T follicular helper cell (primary cell): ENCODE data around the gene SUCLG2.

Source experiments
- DNase-seq: peaks from one replicate; pipeline ENCODE4 v3.0.0-alpha.2; 2020; ENCODE audit warnings: low read depth

Gene SUCLG2

DNA sequence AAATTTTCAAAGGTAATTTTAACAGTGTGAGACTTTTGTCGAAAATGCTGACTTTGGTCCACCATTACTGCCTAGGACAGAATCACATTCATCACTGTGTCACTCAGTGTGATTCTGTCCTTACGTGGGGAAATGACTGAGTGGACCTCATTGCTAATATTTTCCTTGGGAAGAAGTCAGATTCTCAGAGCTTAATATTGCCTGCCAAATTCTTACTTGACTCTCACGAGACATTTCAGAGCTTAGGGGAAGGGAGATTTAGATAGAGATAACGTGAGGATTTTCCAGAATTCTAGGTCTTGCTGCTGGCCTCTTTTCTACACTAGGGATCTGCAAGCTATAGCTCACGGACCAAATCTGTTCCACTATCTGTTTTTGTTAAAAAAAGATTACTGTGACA is 270.4 kb downstream of the SUCLG2 start:
- DNase-seq = no peak

DNA sequence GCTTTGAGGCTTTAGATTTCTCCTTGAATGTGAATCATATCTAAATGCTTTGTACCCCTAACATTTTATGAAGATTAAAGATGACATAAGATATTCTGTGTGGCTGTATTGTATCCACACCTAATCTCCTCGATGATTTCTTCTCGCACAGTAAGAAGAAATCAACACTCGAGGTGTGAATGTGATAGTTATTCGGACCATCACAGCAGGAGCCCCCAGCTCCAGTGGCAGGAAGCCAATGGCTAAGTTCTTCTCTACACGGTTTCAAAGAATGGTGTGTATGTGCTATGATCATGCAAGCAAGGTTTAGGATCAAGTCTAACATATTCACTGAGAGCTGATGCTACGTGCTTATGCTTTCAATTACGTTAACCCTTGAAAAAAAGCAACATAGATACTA is 271.0 kb downstream of the SUCLG2 start:
- no peak for DNase-seq

DNA sequence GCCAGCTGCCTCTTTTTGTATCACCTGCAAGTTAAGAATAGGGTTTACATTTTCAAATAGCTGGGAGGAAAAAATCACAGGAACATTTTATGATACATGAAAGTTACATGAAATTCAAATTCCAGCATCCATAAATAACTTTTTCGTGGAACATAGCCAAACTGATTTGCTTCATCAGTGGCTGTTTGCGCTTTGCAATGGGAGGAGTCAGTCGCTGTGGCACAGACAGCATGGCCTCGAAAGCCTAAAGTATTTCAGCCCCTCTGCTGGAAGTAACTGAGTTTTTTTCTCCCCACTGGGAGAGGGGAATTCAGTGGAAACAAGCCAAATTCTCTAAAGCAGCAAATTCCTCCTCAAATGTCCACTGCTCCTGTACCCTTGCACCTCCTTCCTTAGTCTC is 271.9 kb downstream of the SUCLG2 start:
- no peak for DNase-seq

DNA sequence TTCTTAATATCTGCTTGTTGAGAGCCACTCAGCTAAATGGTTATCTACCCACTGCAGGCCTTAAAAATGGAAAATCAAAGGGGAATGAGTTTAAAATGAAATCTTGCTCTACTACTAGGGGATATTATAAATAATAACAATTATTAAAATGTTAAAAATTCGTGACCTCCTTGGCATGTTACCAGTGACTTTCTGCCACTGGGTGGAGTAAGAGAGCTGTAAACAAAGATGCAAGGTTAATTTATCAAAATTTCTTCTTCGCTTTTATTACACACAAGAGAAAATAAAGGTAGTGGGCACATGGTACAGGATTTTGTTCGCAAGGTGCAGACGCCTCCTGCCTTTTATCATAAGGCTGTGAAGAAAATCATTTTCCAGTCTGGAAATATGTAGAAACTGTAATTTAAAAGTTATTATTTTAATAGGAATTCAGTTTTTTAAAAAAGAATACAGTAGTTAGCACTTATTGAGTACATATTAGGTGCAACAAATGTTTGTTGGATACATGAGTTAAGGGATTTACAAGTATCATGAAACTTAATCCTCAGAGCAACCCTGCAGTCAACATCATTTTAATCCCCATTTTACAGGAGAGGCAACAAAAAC is 272.6 kb downstream of the SUCLG2 start:
- no peak for DNase-seq

DNA sequence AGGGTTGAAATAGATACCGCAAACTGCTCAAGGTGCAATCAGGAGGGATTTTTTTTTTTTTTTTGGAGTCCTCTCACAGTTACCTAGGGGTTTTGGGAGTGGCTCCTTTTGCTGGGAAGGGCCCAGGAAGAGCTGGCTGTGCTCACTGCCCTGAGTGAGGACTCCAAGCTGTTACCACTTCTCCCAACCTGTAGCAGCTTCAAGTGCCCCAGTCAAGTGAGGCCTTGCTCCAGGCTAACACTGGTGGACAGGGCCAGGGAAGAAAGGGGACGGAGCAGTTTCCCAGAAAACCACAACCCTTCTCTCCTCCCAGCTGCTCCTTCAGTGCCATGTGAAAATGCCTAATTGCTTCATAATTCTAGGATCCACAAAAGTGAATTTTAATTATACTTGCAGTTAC is 274.3 kb downstream of the SUCLG2 start:
- no peak for DNase-seq

DNA sequence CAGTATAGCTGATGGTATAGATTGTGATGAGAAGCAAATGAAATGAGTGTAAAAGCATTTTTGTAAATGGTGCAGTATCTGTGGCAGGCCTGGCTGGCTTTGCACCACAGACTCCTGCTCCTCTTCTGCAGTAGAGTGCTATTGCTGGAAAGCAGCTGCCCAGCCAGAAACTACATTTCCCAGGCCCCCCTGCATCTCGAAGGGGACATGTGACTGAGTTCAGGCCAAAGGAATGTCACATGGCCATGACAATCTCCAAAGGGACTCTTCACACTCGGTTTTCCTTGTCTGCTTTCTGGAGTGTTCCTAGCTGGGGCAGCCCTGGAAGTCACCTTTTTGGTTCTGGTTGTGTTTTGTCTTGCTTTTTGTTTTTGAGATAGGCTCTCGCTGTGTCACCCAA is 277.1 kb downstream of the SUCLG2 start:
- no peak for DNase-seq

DNA sequence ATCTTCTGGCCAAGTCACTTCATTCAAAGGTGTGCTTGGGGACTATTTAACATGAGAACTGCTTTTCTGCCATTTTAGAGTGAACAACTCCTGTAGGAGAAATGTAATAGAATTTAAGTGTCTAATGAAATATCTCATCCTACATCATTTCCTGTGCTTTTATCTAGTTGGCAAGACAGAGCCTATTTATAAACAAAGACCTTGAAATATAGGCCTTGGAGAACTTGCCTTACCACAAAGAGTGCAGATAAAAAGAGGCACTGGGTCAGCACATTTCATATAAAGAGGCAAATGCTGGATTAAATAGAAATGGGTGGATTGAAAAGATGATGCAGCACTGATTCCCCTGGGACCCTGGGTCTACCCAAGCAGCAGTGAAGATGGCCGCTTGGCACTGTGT is 278.0 kb downstream of the SUCLG2 start:
- no peak for DNase-seq

DNA sequence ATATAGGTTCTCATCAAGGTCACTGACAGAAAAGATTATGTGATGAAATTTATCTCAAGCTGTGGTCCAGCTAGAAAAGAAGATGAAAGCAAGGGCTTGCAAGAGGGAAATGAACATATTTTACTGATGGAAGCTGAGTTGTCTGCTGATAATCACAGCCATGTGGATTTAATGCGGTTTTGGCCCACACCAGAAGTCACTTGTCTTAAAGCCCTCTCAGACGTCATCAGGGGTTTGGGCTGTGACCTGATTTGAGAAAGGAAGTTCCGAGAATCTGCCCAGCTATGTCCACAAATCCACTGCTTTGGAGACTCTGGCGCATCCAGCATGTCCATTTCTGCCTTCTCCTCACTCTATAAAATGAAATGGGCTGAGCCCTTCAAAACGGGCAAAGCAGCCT is 278.4 kb downstream of the SUCLG2 start:
- no peak for DNase-seq

DNA sequence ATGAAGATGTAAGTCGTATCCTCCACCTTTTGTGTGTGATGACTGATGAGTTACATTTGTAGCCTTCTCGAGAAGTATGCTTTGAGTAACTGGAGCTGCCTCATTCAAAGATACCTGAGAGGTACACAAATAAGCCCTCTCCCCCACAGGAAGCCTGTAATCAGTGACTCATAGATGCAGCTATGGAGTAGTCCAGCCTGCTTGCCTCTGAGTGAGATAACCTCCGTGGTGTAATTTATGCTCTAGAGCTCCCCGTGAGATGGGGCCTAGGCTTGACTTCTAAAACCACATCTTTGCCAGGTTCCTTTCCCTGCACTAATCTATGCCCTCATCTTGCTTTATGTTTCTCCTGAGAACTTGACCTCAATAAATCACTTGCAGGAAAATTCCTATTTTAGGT is 291.7 kb downstream of the SUCLG2 start:
- no peak for DNase-seq

DNA sequence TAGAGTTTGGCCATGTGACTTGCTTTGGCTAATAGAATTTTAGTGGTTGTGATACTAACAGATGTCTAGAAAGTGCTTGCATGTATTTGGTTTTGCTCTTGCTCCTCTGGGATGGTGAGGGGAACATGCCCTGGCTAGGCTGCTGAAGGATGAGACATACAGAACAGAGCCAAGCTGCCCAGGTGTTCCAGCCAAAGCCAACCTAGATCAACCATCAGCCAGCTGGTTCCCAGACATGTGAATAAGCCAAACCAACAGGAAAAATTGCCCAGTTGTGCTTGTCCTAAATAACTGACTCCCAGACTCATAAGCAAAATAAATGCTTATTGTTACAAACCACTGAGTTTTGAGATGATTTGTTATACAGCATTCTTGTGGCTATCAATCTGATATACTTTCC is 292.6 kb downstream of the SUCLG2 start:
- no peak for DNase-seq

DNA sequence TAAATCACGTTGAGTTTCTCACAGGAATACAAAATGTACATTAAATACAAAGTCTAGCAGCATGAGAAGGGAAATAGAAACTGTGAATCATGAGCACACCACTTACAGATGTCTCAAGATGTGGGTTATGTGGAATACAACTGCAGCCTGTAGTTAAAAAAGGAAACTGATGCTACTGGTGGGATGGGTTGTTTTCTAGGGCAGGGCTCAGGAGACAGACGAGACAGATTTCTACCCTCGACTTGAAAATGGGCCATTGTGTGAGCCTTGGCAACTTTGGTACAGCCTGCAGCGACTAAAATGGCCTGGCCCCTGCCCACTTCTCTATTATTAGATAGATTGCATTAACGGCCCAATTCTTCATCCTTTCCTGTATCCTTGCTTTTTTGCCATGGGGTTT is 293.1 kb downstream of the SUCLG2 start:
- no peak for DNase-seq

DNA sequence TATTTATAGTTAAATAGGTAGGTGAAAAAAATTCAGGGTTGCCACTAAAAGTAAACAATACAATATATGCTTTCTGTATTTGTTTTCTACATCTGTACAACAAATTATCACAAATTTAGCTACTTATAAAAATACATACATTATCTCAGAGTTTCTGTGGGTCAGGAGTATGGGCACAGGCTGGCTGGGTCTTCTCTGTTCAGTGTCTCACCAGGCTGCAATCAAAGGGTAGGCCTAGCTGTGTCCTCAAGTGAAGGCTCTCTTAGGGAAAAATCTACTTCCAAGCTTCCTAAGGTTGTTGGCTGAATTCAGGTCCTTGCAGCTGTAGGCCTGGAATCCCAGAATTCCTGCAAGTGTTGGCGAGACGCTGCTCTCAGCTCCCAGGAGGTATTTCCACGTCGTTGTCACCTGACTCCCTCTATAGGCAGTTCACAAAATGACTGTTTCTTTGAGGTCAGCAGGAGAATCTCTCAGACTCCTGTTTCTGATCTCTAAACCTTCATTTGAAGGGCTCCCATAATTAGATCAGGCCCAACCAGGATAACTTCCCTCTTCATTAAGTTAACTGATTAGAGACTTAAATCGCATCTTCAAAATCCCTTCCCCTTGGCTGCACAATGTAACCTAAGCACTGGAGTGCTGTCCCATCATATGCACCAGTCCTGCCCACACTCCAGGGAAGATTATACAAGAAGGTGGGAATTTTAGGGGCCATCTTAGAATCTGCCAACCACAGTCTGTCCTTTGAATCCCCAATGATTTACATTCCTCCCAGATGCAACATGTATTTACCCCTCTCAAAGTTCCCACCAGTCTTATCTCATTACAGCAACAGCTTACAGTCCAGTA is 296.6 kb downstream of the SUCLG2 start:
- no peak for DNase-seq

DNA sequence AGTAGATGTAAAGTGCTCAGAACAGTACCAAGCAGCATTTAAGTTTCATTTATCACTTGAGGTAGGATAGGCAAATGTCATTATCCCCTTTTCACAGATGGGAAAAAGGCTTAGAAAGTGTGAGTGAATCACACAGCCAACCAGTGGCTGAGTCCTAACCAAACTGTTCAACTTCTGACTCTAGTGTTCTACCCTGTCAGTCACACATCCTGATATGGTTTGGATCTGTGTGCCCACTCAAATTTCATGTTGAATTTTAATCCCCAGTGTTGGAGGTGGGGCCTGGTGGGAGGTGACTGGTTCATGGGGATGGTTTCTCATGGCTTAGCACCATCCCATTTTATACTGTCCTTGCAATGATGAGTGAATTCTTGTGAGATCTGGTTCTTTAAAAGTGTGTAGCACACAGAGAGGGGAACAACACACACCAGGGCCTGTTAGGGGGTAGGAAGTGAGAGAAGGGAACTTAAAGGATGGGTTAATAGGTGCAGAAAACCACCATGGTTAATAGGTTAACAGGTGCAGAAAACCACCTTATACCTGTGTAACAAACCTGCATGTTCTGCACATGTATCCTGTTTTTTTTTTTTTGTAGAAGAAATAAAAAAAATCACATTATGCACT is 304.7 kb downstream of the SUCLG2 start:
- no peak for DNase-seq

DNA sequence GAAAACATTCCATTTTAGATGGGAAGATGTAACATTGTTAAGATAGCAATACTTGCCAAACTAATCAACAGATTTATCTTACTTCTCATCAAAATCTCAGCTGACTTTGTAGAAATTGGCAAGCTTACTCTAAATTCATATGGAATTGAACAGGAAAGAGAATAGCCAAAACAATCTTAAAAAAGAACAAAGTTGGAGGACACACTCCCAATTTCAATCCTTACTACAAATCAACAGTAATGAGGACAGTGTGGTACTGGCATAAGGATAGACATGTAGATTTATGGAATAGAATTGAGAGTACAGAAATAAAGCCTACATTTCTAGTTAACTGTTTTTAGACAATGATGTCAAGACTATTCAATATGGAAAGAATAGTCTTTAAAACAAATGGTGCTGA is 308.3 kb downstream of the SUCLG2 start:
- no peak for DNase-seq

DNA sequence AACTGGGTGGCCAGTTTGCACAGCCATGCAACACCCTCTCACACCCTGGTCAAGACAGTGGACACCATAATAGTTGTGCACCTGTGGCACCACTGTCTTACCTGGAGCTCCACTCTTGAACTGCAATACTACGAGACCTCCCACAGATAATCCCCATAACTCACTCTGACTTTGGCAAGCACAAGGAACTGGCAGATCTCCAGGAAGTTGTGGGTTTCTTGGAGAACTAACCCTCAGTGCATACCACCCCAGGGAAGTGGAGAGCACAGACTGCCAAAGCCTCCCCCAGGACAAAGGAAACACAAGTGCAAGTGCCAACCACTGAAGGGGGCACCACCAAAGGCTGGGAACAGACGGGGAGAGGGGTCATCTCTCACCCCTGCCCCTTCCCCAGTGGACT is 318.6 kb downstream of the SUCLG2 start:
- no peak for DNase-seq

DNA sequence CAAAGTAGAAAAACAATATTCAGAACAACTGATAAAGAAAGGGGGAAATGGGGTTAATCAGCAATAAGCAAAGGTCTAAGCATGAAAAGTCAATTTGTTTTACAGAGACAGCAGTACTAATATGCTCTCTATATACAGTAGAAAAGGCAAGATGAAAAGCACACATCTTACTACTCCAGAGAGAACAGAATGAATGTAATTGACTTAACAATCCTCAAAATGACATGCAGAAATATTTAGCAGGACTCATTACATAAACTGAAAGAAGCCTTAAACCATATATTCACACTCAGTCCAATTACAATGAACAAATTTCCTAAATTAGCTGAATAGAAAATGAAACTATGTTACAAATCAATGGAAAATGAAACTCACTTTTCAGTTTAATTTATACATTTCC is 319.8 kb downstream of the SUCLG2 start:
- no peak for DNase-seq

DNA sequence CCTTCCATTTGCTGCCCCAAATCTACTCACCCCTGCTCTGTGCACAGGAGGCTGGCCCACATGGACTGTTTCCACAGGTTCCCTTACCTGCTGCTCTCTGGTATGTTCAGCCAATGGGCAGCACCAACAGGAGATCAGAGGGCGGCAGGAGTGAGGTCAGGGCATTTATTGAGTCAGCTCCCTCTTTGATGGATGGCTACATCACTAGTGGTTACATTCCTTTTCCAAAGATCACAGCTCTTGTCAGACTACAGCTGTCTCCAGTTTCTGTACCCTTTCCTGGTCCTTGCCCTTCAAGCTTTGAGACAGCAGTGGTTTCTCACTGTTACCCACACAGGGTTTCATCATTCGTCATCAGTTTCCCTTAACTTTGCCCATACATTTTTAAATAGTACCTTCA is 325.1 kb downstream of the SUCLG2 start:
- no peak for DNase-seq

DNA sequence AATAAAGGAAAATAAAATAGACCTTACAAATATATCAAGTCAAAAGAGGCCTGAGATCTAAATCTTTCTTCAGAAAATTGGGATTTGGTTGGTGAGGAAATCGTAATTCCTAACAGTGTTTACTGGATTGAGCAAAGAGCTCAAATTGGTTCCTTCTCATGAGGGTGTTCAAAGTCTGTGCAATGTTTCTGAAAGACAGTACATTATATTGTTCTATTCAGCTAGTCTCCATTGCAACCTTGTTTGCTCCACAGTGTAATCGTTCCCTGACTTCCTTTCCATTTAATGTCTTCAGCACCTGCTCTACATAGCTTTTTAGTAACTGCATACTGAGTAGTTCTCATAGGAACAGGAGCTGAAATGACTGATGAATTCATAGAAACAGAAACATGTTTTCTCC is 326.8 kb downstream of the SUCLG2 start:
- no peak for DNase-seq

DNA sequence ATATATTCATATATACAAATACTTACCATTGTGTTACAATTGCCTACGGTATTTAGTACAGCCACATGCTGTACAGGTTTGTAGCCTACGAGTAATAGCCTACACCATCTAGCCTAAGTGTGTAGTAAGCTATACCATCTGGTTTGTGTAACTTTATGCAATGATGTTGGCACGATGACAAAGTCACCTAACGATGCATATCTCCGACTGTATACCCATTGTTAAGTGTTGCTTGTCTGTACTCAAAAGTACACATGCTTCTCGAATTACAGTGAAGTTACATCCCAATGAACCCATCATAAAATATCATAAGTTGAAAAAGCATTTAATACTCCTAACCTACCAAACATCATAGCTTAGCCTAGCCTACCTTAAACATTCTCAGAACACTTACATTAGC is 329.2 kb downstream of the SUCLG2 start:
- DNase-seq = no peak
